PC-3 (cell line): Measurements from ENCODE around the gene ASPSCR1. TPM values are rescaled to one million over a fixed set of nuclear protein-coding genes. Genes with fewer than 3 reads are reported as not detected.

Source experiments
- ATAC-seq: fragments of 200-7000 bp; cut with Tn5 transposase; 2 replicates; pipeline ENCODE4 v1.9.1; 2020; ENCODE audit warnings: mild to moderate bottlenecking, moderate library complexity
- BruUV-seq: library from RNA; stranded (reverse); fragments of 400-500 nt; replicated peaks from 2 replicates; lab custom pipeline; 2021; lab: Mats Ljungman, UMichigan
- CTCF ChIA-PET: fragments of 300-600 bp; sonication (Branson Sonifier 250); formaldehyde crosslinking; loops from one replicate; lab custom pipeline; 2022; ENCODE audit warnings: antibody characterized with exemption; lab: Charles Lee
- POLR2A ChIA-PET: fragments of 300-600 bp; sonication (Branson Sonifier 250); formaldehyde crosslinking; loops from one replicate; lab custom pipeline; 2022; ENCODE audit warnings: antibody characterized with exemption; ENCODE audit not compliant: unreplicated experiment; lab: Charles Lee
- DNase-seq: peaks from one replicate; pipeline ENCODE4 v3.0.0-alpha.2; 2015
- H2AFZ ChIP-seq: fragments of 300-600 bp; sonication (generic); 2 replicates; pipeline ENCODE4 v1.6.0; 2016; ENCODE audit warnings: antibody characterized with exemption, low read length
- H3F3A ChIP-seq: fragments of 300-600 bp; sonication (generic); one replicate; pipeline ENCODE4 v1.6.0; 2017; ENCODE audit warnings: antibody characterized with exemption, low read length, control low read depth, mild to moderate bottlenecking; ENCODE audit not compliant: unreplicated experiment
- H3K27ac ChIP-seq: fragments of 300-600 bp; sonication (generic); 2 replicates; pipeline ENCODE4 v1.5.1; 2016; ENCODE audit warnings: mild to moderate bottlenecking, low read length
- H3K27me3 ChIP-seq: fragments of 300-600 bp; sonication (generic); 2 replicates; pipeline ENCODE4 v1.6.1; 2016; ENCODE audit warnings: low read length, mixed read lengths
- H3K36me3 ChIP-seq: fragments of 300-600 bp; sonication (generic); 2 replicates; pipeline ENCODE4 v1.6.1; 2016; ENCODE audit warnings: low read depth, mixed run types, low read length, mixed read lengths
- H3K4me1 ChIP-seq: fragments of 300-600 bp; sonication (generic); 2 replicates; pipeline ENCODE4 v1.5.1; 2016; ENCODE audit warnings: low read length; ENCODE audit not compliant: insufficient read depth
- H3K4me2 ChIP-seq: fragments of 300-600 bp; sonication (generic); 2 replicates; pipeline ENCODE4 v1.6.0; 2016; ENCODE audit warnings: low read length
- H3K4me3 ChIP-seq: fragments of 300-600 bp; sonication (generic); 2 replicates; pipeline ENCODE4 v1.5.1; 2016; ENCODE audit warnings: mild to moderate bottlenecking, low read length, mixed read lengths
- H3K79me2 ChIP-seq: fragments of 300-600 bp; sonication (generic); 2 replicates; pipeline ENCODE4 v1.6.1; 2017; ENCODE audit warnings: low read length, mixed read lengths
- H3K9ac ChIP-seq: fragments of 300-600 bp; sonication (generic); 2 replicates; pipeline ENCODE4 v1.6.0; 2016; ENCODE audit warnings: mild to moderate bottlenecking, low read length
- H3K9me2 ChIP-seq: fragments of 300-600 bp; sonication (generic); replicated peaks from 2 replicates; pipeline ENCODE4 v1.6.1; 2016; ENCODE audit warnings: mixed run types, low read length, mixed read lengths
- H3K9me3 ChIP-seq: fragments of 300-600 bp; sonication (generic); 2 replicates; pipeline ENCODE4 v1.6.1; 2016; ENCODE audit warnings: low read length, mixed read lengths
- H4K20me1 ChIP-seq: fragments of 300-600 bp; sonication (generic); 2 replicates; pipeline ENCODE4 v1.6.1; 2016; ENCODE audit warnings: low read length, mixed read lengths
- CTCF ChIP-seq: fragments of 300-600 bp; sonication (generic); conservative IDR thresholded peaks from 2 replicates; pipeline ENCODE4 v1.5.1; 2017; ENCODE audit warnings: antibody characterized with exemption, low read depth, mild to moderate bottlenecking, low read length
- EZH2 ChIP-seq: fragments of 300-600 bp; sonication (generic); IDR thresholded peaks from one replicate; pipeline ENCODE4 v1.6.1; 2017; ENCODE audit warnings: antibody characterized with exemption, mild to moderate bottlenecking, low read length; ENCODE audit not compliant: unreplicated experiment
- EZH2phosphoT487 ChIP-seq: fragments of 300-600 bp; sonication (generic); IDR thresholded peaks from 2 replicates; pipeline ENCODE4 v1.6.1; 2018; ENCODE audit warnings: mild to moderate bottlenecking, antibody characterized with exemption, low read length, borderline replicate concordance
- intact Hi-C: fragments of 100-400 bp; cut with micrococcal nuclease; formaldehyde crosslinking; loops from 2 replicates; pipeline ENCODE4 v1.9.0; 2023
- total RNA-seq: library from RNA; depleted of rRNA; stranded (reverse); fragments of >200 nt; gene quantifications from 2 replicates; pipeline ENCODE4 v1.2.3, GENCODE V29; 2014

ASPSCR1 gene
- total RNA-seq, 1 experiment from 2014 or later: 31.5 TPM

- Histone ChIP-seq H3K4me3 (no peak overlapping the region), H4K20me1 (peaks cover 8% of the 10 kb centered on the region; the same call in 1 of the 2 replicates), H3K4me2 (no peak overlapping the region), H3K27me3 (no peaks in the 10 kb centered on the region), H3K9me3 (no peaks in the 10 kb centered on the region), H3K4me1 (peaks cover 29% of the 10 kb centered on the region), H2AFZ (no peak overlapping the region), H3K36me3 (no peaks in the 10 kb centered on the region), H3K27ac (no peak overlapping the region), H3K9me2 (no peaks in the 10 kb centered on the region), H3K79me2 (peaks cover 17% of the 10 kb centered on the region), H3F3A (no peaks in the 10 kb centered on the region), H3K9ac (no peak overlapping the region)
- BruUV-seq: no TSS peak
- POLR2A ChIA-PET: no interaction called here
- DNase-seq (no peak), ATAC-seq (no peak)
- intact Hi-C loops: loop anchor here (5.0 kb wide), 1 partner anchor 63 kb away; the partner anchor contains the start of gene FASN
- CTCF ChIA-PET: no interaction called here
- no peak for TF ChIP-seq EZH2phosphoT487
- TF ChIP-seq CTCF: no peak
- TF ChIP-seq EZH2: no peak
These were observed 57.1 kb downstream of the ASPSCR1 start for GRCh38 chr17:82034371-82035011.

GRCh38 chr17:82035488-82035887 lies 58.1 kb downstream of the ASPSCR1 start:
- Histone ChIP-seq H3K79me2 (peaks cover 17% of the 10 kb centered on the region), H2AFZ (no peak overlapping the region), H3K9ac (no peak overlapping the region), H3K4me1 (peaks cover 25% of the 10 kb centered on the region), H4K20me1 (peaks cover 8% of the 10 kb centered on the region; the same call in 1 of the 2 replicates), H3F3A (no peaks in the 10 kb centered on the region), H3K27me3 (no peaks in the 10 kb centered on the region), H3K4me2 (peak overlapping the region; percentile 93), H3K9me2 (no peaks in the 10 kb centered on the region), H3K27ac (no peak overlapping the region), H3K36me3 (no peaks in the 10 kb centered on the region), H3K4me3 (peak overlapping the region; percentile 28; the same call in 1 of the 2 replicates), H3K9me3 (no peaks in the 10 kb centered on the region)
- intact Hi-C loops: loop anchor here (5.0 kb wide), 1 partner anchor 62 kb away; the partner anchor contains the start of gene FASN
- DNase-seq: no peak
- CTCF ChIA-PET: no interaction called here
- TF ChIP-seq EZH2phosphoT487: no peak
- TF ChIP-seq EZH2: no peak
- no peak for TF ChIP-seq CTCF
- no TSS peak for BruUV-seq
- ATAC-seq: no peak
- POLR2A ChIA-PET: no interaction called here
